HG02623 (cell line): ENCODE measurements around the gene WDR90.

Source experiments
- ATAC-seq: cut with Tn5 transposase; IDR thresholded peaks from one replicate; pipeline ENCODE4 v1.9.1; 2021; ENCODE audit warnings: moderate library complexity; ENCODE audit not compliant: unreplicated experiment

WDR90 gene

DNA sequence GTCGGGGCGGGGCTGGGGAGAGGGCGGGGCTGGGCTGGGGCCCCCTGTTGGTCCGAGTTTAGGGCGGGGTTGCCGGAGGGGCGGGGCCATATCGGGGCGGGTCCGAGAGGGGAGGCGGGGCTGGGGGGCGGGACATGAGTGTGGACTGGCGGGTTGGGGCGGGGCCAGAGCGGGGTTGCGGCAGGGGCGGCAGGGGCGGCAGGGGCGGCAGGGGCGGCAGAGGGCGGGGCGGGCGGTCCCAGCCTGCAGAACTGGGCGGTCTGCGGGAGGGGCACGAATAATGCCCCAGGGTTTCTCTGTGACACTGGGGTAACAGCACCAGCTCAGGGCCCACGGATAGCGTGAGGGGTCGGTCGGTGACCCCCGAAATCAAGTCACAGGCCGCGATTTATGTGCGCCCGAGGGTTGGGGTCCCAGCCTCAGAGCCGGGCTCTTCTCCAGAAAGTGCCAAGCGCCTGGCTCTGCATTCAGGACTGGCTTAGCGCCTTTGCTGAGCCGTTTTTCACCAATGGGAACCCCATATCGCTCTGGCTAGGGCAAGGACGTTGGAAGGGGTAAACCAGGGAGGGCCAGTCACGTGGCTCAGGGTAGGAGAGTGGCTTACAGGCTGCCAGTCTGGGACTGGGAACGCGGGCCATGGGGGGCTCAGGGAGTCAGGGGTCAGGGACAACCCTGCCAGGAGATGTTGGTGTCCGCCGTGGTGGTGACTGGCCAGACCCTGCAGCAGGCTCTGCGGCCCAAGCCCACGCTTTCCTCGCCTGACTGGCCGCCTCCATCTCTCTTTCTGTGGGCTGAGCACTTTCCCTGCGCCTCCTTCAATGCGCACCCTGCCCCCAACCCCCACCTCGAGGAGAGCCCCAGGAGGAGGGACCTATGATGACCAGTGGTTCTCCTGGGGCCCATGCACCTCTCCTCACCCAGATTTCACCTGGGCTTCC lies 11.8 kb upstream of the WDR90 start:
- ATAC-seq: no peak

DNA sequence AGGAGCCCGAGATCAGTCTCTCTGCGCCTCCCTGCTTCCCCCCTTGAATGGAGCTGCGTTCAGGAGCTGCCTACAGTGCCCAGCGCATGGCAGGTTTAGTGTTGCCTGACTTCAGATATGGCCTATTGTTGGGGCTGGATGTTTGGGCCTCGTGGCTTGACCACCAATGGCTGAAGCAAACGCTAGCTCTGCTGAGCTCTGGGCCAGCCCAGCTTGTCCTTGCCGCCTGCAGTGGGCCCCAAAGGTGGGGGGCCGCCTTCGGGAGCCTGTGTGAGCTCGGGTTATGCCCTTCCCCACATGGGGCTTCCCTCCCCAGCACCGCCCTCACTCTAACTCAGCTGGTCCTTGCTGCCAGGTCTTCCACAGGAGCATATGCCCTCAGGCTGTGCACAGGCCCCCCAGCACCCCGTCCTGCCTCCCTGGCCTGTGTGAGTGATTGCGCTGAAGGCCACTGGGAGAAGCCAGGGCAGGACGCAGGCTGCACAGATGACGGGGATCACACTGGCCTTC lies 11.1 kb upstream of the WDR90 start:
- ATAC-seq: no peak

DNA sequence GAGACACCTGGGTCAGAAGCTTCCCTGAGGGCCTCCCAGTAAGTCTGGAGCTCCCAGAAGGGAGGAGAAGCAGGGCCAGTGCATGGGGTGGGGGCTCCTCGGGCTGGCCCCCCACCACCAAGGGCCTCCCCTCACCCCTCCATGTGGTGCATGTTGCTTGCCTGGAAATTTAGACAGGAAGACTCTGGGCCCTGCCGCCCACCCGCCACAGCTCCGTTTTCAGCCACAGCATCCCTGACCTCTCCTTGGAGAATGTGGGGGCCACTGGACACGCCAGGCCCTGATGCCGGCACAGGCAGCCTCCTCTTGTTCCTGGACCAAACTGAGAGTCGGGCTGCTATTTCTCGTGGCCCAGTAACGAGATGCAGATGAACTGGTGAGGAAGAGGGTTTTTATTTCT lies 10.3 kb upstream of the WDR90 start:
- ATAC-seq: no peak

DNA sequence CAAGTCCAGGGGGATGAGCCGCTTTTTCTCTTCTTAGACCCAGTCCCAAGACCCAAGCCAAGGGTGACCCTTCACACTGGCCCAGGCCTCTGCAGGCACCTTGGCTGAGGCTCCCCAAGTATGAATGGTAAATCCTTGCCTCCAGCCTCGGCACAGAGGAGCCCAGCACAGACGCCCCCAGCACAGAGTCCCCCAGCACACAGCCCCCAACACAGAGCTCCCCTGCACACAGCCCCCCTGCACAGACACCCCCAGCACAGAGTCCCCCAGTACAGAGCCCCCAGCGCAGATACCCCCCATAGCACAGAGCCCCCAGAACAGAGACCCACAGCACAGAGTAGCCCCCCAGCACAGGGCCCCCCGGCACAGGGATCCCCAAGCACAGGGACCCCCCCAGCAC lies 8.6 kb upstream of the WDR90 start:
- no peak for ATAC-seq

DNA sequence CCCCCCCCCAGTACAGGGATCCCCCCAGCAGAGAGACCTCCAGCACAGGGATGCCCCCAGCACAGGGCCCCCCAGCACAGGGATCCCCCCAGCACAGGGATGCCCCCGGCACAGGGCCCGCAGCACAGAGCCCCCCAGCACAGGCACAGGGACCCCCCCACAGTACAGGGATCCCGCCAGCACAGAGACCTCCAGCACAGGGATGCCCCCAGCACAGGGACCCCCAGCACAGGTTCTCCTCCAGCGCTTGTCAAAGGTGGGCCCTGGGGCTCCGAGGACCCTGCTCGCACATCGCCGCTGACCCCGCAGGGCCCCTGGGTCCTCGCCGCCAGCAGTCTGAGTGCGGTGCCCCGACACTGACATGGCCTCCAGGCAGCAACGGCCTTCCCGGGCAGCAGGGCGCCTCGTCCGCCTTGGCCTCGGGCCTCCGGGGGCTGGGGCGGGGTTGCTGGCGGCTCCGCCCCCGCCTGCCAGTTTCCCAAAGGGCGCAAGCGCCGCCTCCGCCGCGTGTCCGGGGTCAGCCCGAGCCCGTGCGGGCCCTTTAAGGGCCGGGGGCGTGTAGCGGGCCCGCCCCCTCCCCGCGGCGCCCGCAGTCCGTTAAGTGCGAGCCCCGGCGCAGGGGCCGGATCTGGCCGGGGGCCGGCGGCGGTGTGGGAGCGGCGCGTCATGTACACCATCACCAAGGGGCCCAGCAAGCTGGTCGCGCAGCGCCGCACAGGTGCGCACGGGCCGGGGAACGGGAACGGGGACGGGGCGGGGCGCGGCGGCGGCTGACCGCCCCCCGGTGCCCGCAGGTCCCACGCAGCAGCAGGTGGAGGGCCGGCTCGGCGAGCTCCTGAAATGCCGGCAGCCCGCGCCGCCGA lies 7.6 kb upstream of the WDR90 start, which contains the start of gene MCRIP2:
Gene MCRIP2 (plus strand): TSS at position 503 of the 863 bp plus-strand sequence. CDS start 164 bp downstream, at position 667.
- peak; percentile 51 for ATAC-seq

DNA sequence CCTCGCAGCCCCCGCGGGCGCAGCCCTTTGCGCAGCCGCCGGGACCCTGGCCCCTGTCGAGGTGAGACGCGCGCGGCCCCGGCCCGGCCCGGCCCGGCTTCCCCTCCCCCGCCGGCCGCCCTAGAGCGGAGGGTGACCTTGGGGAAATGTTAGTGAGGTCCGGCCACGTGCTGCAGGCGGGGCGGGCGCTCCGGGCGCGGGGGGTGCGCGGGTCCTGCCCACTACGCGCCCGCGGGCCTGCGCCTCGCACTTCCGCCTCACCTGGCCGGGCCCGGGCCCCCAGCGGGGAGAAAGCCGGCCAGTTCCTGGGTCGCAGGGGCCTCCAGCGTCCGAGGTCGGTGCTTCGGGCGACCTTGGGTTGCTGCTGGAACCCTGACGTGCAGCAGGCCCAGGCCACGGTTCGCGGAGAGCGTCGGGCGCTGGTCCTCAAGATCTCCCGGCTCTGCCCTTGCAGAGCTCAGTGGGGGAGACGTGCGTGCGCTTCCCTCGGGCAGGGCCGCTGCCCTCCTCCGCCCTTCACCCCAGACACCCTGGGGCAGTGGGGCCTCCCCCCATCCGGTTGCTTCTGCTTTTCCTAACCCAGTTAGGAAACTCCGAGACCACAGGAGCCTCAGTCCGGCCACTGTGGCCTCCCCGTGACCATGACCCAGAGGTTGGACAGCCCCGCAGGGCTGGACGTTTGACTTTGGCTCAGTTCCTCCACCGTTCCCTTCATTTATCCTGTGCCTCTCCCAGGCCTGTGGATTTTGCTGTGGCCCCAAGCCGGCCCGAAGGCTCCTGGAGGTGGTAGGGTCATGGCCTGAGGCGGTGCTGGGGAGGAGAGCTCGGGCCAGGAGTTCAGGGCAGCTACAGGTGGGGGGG lies 6.7 kb upstream of the WDR90 start:
- ATAC-seq: peak; percentile 25

DNA sequence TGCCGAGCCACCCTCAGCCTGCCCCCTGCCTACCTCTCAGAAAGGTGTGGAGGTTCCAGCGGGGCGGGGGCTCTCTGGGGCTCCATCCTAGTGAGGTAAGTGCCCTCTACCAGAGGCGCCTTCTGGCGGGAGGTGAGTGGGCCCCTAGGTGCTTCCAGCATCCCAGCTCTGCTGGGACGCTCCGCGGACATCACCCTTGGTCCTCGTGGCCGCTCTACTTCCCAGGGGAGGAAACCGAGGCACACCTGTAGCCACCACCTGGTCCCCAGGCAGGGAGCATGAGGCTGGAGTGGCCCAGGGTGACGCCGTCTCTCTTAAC lies 6.2 kb upstream of the WDR90 start:
- no peak for ATAC-seq

DNA sequence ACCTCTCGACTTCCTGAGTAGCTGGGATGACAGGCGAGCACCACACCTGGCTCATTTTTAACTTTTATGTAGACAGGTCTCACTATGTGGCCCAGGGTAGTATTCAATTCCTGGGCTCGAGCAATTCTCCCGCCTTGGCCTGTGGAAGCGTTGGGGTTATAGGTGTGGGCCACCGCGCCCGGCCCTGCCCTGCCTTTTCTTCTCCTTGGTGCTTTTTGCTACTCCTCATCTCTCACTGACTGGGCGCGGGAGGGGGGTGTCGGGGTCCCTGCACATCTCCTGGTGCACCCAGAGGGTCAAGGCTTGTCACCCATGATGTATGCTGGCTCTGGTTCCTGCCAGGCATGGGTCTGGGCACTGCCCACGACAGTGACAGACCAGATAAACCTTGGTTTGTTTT lies 4.6 kb upstream of the WDR90 start:
- no peak for ATAC-seq

DNA sequence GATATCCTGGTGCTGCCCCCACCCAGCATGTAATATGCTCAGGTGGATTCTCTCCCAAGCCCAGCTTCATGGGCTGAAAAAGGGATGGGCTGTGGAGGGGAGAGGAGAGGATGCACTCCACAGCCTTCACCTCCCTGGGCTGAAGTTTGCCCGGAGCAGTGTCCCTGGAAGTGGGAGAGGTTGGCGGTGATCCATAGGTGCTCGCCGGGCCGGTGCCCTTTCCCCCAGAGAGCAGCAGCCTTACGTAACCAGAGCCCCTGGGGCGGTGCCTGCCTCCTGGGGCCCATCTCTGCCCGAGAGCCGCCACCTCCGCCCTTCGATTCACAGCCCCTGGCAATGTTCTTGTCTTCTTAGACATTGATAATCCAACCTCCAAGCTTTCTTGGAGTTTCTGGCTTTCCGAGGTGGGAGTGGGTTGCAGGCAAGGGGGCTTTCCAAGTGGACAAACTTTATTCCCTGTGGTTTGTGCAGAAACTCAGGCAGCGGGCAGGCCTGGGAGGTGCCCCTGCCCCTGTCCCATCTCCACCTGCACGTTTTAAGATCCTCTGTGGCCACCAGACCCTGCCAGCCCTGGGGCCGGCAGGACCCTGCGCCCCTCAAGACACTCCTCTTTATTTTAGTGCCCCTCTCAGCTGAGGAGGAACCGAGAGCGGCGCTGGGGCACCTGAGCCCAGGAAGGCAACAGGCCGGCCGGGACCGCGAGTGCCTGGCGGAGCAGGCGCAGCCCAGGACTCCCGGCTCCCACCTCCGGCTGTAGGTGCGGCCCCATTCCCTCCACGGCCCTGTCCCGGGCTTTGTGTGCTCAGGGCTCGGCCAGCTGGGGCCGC lies 3.1 kb upstream of the WDR90 start:
- no peak for ATAC-seq

DNA sequence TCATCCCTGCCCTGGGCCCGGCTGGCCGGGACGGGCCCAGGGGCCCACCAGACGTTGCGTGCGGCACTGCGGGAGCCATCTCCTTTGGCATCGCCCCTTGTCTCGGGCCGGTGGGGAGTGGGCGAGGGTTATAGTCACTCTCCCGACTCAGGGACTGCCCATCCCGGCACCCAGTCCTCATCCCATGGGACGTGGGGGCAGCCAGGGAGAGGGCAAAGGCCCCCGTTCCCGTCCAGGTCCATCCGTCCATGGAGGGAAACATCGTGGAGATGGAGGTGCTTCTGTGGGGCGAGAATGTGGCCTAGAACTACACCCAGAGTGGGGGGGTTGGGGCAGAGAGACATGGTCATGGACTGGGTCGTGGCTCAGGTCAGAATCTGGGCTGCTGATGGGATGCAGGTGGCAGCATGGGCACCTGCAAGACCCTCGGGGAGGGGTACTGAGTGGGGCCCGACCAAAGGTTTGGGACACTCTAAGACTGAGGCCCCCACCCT lies 2.4 kb upstream of the WDR90 start:
- ATAC-seq: no peak

DNA sequence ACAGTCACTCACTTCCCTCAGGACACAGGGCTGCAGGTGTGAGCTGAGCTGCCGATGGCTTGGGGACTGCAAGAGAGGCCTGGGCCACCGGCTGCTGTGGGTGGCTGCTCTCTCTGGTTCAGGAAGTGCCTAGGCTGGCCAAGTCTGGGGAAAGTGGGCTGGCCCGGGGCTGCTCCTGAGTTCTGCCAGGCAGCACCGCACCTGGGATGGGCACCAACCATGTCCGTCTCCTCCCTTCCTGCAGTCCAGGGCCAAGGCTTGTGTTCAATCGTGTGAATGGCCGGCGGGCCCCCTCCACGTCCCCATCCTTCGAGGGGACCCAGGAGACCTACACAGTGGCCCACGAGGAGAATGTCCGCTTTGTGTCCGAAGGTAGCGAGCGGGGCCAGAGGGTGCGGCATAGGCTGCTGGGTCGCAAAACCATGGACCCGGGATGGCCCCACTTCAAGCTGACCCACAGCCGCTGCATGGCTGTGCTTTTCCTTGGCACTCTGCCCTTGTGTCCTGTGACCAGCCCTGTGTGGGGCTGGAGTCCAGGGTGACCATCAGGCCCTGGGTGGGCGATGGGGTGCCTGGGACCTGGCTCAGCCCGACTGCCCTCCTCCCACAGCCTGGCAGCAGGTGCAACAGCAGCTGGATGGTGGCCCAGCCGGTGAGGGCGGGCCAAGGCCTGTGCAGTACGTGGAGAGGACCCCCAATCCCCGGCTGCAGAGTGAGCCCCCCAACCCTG lies 1.8 kb upstream of the WDR90 start:
- no peak for ATAC-seq

DNA sequence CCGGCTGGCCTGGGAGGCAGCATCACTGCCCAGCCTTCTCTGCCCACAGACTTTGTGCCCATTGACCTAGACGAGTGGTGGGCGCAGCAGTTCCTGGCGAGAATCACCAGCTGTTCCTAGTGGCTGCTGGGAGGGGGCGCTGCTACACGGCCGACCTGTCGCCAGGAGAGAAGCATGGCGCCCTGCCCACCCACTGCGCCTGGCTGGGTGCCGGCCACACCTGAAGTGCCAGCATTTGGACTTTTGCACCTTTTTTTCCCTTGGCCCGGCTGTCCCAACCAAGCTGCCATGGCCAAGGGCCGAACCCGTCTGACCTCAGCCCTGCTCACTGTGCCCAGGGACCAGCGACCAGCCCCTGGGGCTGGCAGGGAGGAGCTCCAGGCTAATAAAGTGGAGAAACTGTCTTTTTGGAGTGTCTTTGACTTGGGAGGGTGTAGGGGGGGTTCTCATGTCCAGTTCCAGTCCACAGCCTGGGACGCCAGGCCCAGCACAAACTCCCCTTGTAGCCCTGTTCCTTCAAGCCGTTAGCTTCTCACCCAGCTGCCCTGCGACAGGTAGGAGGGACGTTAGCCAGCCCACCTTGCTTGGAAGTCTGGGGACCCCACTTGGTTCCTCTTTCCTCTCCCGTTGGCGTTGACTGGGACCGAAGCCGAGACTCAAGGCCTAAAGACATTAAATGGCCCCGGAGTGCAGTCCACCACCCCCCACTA lies 939 bp upstream of the WDR90 start:
- no peak for ATAC-seq

DNA sequence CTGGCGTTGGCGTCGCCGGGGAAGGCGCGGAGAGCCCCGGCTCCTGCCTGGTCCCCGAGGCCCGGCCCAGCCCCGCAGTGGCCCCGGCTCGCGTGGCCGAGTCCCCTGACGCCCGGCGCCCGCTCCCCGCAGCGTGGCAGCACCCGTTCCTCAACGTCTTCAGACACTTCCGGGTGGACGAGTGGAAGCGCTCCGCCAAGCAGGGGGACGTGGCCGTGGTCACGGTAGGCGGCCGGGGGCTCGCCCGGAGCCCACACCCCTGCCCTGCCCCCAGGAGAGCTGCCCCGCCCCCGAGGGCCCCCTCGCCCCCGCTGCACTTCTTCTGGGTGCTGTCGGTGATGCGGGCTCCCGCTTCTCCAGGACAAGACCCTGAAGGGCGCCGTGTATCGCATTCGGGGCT lies 466 bp downstream of the WDR90 start:
- no peak for ATAC-seq

DNA sequence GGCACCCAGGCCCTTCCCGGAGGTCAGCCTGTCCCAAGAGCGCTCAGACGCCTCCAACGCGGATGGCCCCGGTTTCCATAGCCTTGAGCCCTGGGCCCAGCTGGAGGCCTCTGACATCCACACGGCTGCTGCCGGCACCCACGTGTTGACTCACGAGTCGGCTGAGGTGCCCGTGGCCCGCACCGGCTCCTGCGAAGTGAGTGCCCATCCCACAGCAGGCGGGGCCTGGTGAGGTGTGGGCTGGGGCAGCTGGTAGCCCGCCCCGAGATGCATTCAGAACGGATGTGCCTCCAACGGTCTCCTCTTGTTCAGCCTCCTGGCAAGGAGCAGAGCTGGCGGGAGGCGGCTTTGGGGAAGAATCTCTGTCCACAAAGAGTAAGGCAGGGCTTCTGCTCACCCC lies 2.7 kb downstream of the WDR90 start:
- ATAC-seq: no peak

DNA sequence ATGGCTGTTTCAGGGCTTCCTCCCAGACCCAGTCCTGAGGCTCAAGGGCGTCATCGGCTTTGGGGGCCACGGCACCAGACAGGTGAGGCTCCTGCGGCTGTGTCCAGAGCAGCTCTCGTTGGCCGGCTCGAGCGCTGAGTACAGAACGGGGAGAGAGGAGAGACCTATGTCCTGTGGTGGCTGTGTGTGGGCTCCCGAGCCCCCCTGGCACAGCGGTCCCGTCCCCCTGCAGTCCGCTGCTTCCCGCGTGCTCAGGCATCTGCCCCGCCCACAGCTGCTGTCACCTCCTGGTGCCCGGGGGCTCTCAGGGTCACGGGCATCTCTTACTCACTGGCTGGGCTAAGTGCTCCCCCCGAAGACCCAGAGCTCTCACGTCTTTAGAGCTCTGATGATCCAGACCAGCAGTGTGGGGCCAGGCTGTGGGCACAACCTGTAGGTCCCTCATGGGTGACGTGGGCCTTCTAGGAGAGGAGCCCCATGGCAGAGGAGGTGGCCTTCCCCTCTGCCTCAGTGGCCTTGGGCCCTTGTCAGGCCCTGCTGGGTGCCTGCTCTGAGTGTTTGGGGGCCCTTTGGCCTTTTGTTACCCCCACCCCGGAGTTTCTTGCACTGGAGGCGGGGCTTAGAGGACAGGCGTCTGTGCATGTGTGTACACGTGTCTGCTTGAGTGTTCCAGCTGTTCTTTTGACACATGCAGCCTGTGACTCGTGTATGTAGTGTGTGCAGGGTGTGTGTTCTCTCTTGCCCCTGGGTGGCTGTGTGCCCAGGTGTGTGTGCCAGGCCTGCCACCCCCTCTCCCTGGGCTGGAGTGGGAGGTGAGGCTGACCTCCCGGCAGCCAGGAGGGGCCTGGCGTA lies 3.5 kb downstream of the WDR90 start:
- ATAC-seq: no peak

DNA sequence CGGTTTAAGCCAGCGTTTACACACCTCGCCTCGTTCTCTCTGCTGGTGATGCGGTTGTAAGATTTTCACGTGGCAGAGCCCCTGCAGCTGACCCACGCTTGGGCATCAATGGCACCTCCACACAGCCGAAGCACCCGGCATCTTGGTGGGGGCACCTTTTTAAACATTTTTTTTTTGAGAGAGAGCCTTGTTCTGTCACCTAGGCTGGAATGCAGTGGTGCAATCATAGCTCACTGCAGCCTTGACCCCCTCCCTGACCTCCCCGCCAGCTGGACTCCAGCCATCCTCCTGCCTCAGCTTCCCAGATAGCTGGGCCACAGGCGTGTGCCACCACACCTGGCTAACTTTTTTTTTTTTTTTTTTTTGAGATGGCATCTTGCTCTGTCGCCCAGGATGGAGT lies 4.9 kb downstream of the WDR90 start:
- ATAC-seq: no peak

DNA sequence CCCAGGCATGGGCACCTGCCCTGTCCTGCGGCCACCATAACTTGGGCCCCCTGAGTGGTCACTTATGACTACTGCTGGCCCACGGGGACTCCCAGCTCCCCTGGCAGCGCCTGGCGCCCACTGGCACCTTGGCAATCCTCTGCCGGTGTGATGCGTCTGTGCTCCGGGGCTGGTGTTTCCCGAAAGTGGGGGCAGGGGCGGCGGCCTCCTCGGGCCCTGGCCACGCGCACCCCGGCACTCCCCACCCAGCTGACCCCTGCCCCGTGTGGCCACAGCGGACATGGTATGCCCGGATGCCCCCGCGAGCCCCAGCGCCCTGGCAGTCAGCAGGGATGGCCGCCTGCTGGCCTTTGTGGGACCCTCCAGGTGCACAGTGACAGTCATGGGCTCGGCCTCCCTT lies 8.3 kb downstream of the WDR90 start:
- no peak for ATAC-seq
